Uterus (tissue), 2 donors: ENCODE measurements around the gene HGS.

Experiments
- POLR2A ChIP-seq, 2 donors: fragments of 450-650 bp; IDR thresholded peaks; one replicate each; pipeline ENCODE4 v1.6.1; 2016; ENCODE audit warnings: antibody characterized with exemption in 2 of 2, mild to moderate bottlenecking in 1 of 2, moderate library complexity in 1 of 2
- TF ChIP-seq, protein P1 (sequence below), 4 experiments: fragments of 200-600 bp in 2 of 4; fragments of 450-650 bp in 2 of 4; sonication (generic) in 2 of 4; IDR thresholded peaks; one replicate each; pipeline ENCODE4 v1.5.1; 2016 to 2019; ENCODE audit warnings: antibody characterized with exemption in 4 of 4, mild to moderate bottlenecking in 2 of 4, moderate library complexity in 1 of 4

DNA sequence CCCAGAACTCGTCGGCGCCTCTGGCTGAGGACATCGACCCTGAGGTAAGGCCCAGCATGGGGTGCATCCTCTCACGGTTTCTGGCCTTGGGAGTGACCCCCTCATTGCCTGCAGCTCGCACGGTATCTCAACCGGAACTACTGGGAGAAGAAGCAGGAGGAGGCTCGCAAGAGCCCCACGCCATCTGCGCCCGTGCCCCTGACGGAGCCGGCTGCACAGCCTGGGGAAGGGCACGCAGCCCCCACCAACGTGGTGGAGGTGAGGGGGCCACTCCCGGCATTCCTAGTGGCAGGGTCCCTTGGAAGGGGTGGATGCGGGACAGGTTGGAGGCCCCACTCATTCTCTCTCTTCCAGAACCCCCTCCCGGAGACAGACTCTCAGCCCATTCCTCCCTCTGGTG lies 11.0 kb downstream of the HGS start:
- TF ChIP-seq, protein P1, sequence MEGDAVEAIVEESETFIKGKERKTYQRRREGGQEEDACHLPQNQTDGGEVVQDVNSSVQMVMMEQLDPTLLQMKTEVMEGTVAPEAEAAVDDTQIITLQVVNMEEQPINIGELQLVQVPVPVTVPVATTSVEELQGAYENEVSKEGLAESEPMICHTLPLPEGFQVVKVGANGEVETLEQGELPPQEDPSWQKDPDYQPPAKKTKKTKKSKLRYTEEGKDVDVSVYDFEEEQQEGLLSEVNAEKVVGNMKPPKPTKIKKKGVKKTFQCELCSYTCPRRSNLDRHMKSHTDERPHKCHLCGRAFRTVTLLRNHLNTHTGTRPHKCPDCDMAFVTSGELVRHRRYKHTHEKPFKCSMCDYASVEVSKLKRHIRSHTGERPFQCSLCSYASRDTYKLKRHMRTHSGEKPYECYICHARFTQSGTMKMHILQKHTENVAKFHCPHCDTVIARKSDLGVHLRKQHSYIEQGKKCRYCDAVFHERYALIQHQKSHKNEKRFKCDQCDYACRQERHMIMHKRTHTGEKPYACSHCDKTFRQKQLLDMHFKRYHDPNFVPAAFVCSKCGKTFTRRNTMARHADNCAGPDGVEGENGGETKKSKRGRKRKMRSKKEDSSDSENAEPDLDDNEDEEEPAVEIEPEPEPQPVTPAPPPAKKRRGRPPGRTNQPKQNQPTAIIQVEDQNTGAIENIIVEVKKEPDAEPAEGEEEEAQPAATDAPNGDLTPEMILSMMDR (IDR thresholded peaks at IDR 0.05), result no peak
- TF ChIP-seq POLR2A (IDR thresholded peaks at IDR 0.05), result no peak
